ENCODE results near the gene C1orf21.

DNA sequence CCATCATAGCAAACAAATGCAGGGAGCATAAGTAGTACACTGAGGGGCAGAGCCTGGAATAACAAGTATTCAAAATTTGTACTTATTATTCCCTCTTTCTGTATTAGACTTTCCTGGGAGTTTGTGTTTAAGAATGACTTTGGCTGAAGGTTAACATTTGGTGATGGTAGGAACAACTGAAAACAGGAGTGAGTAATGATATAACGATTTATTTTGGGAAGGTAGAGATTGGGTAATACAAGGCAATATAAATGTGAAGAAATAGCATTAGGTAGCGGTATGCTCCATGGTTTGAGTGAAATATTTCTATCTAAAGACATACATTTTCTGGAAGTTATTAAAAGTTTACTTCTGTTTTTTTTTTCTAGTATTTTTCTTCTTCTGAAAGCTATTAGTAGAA, 18.5 kb upstream of the C1orf21 start:
- no peak for TF ChIP-seq POLR2A (IDR thresholded peaks at IDR 0.05)
- TF ChIP-seq, protein P1, sequence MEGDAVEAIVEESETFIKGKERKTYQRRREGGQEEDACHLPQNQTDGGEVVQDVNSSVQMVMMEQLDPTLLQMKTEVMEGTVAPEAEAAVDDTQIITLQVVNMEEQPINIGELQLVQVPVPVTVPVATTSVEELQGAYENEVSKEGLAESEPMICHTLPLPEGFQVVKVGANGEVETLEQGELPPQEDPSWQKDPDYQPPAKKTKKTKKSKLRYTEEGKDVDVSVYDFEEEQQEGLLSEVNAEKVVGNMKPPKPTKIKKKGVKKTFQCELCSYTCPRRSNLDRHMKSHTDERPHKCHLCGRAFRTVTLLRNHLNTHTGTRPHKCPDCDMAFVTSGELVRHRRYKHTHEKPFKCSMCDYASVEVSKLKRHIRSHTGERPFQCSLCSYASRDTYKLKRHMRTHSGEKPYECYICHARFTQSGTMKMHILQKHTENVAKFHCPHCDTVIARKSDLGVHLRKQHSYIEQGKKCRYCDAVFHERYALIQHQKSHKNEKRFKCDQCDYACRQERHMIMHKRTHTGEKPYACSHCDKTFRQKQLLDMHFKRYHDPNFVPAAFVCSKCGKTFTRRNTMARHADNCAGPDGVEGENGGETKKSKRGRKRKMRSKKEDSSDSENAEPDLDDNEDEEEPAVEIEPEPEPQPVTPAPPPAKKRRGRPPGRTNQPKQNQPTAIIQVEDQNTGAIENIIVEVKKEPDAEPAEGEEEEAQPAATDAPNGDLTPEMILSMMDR (IDR thresholded peaks at IDR 0.05 in 8 of 11, conservative IDR thresholded peaks at IDR 0.05 in 3 of 11), result no peak
